SIG-M5 treated with dmso at 0.1 percent for 504 hours (cell line): ENCODE data around the gene HTR1B.

Source experiments
- DNase-seq: peaks from one replicate; lab custom pipeline; 2025; ENCODE audit not compliant: unreplicated experiment; lab: John Stamatoyannopoulos, UW

The HTR1B gene, protein sequence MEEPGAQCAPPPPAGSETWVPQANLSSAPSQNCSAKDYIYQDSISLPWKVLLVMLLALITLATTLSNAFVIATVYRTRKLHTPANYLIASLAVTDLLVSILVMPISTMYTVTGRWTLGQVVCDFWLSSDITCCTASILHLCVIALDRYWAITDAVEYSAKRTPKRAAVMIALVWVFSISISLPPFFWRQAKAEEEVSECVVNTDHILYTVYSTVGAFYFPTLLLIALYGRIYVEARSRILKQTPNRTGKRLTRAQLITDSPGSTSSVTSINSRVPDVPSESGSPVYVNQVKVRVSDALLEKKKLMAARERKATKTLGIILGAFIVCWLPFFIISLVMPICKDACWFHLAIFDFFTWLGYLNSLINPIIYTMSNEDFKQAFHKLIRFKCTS

GRCh38 chr6:77463308-77463860 is at the start of gene HTR1B:
Gene HTR1B (minus strand): TSS chr6:77463491. CDS start chr6:77463403, 88 bp downstream.
- DNase-seq = no peak

DNA sequence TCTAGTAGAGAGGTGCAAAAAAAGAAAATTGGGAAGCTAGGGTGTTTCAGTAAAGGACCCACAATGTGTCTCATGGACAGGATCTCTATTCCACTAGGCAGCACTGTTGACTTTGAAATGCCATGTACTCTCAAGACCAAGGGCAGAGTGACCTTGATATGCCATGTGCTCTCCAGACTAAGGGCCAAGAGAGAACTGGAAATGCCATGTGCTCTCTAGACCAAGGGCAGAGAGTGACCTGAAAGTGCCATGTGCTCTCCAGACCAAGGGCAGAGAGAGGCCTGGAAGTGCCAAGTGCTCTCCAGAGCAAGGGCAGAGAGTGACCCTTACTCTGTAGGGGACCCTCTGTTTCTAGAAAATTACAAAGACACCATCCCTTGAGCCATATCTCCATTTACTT is 49.3 kb upstream of the HTR1B start:
- DNase-seq = no peak

GRCh38 chr6:77511860-77512259 is 48.6 kb upstream of the HTR1B start:
- DNase-seq = no peak

GRCh38 chr6:77502981-77503380 is 39.7 kb upstream of the HTR1B start:
- DNase-seq = no peak

DNA sequence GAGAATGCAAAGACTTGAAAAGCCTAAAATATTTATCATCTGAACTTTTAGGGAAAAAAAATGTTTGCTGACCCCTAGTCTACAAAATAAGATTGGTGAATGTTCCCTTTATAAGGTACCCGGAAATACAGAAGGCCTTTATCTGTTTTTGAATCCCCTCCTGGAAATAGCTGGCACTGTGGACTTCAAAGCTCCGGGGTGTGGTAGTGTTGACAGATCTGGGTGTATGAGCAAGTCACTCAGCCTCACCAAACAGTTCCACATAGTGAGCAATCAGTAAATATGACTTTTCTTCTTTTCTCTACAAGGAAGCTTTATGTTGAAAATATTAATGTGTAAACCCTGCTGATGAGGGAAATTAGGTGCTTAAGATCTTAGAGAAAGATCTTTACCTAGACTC is 29.2 kb upstream of the HTR1B start:
- DNase-seq = no peak

DNA sequence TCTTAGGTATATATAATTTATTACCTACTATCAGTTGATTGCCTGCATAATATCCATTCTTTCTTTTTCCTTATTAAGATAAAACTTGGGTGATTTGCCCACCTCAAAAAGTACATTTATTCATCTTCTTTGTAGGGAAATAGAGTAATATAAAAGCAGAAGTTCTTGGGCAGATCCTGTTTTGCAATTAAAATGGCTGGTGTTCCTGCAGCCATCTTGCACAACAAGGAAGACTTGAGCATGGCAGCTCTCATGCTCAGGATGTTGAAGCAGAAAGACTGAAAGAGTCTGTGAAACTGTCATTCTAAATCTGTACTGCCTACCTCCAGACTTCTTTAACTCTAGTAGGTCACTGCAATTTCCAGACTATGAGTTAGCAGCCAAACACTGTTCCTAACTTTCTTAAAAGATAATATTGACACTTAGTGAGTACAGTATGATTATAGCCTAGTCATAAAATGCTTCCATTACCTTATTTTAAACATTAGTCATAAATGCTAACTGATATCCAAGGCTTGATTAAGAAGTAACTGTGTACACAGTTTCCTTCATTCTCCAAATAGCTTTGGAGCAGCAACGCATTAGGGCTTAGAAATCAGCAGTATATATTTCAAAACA is 24.6 kb upstream of the HTR1B start:
- DNase-seq = no peak

DNA sequence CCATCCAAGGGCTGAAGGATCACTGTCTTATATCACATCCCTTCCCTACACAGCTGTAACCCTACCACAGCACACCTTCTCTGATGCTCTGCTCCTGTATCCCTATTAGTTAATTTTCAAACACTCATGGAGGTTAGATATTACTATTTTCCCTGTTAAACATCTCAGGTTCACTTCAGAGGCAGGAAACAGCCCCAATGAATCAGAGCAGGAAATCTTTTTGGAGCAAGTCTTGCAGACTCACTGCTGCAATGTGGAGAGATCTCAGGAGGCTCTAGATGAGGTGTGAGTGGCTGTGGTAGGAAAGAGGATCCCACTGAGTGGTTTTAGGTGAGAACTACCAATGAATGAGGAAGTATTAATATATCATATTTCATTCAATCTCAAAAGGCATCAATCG is 19.7 kb upstream of the HTR1B start:
- no peak for DNase-seq

GRCh38 chr6:77474973-77475372 is 11.7 kb upstream of the HTR1B start:
- no peak for DNase-seq

DNA sequence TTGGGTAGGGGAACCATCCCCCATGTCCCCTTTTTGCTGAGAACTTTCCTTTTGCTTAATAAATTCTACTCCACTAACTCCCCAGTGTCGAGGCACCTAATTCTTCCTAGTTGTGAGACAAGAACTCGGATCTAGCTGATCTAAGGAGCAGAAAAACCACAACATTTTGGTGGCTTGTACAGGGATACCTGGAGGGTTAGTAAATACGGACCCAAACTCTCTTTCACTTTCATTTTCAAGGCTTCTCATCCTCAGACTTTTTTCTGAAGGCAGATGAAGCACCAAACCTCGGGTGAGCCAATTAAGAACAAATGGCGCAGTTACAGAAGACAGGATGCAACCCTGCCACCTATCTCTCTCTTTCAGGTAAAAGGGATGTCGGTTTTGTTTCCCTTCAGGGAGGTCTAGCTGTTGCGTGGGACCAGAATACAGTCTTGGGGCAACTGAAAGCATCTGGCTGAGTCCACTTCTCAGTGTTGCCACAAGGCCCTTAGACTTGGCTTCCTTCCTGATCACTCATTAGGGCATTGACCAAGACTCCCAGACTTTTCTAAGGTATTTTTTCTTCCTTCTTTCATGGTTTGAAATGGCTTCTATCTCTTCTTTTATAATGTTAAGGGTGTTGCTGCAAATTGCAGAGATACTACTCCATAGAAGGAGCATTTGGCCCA is 11.1 kb upstream of the HTR1B start:
- no peak for DNase-seq

DNA sequence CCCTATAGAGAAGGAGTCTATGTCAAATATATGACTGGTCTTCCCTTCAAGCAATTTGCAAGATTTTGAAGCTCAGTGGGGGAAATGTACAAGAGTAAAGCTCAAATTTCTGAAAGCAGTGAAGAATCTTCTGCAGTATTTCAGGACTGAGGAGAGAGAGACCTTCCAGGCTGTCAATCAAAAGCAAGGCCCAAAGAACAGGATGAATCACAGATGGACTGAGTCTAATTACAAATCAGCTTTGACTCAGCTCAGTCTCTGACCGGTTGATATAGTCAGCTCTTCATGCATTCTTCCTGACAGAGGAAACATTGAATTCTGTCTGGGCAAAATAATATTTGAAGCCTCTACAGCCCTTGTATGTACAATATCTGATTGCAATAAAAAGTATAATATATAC is 7.7 kb upstream of the HTR1B start:
- DNase-seq = no peak

DNA sequence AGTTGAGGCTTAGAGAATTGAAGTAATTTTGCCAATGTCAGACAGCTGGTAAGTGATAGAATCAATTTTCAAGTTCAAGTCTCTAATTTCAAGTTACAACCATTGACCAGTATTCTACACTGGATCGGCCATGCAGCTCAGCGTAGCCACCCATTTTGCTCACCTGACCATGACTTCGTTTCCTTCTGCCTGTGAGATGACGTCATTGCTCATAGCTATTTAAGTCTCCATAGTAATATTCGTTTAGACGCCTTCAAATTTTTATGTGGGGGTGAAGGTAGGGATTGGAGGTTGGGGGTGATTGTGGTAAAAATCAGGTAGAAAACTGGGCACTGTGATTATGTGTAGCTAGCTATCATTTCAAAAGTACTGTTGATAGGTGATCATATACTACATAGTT is 5.6 kb upstream of the HTR1B start:
- DNase-seq = no peak

DNA sequence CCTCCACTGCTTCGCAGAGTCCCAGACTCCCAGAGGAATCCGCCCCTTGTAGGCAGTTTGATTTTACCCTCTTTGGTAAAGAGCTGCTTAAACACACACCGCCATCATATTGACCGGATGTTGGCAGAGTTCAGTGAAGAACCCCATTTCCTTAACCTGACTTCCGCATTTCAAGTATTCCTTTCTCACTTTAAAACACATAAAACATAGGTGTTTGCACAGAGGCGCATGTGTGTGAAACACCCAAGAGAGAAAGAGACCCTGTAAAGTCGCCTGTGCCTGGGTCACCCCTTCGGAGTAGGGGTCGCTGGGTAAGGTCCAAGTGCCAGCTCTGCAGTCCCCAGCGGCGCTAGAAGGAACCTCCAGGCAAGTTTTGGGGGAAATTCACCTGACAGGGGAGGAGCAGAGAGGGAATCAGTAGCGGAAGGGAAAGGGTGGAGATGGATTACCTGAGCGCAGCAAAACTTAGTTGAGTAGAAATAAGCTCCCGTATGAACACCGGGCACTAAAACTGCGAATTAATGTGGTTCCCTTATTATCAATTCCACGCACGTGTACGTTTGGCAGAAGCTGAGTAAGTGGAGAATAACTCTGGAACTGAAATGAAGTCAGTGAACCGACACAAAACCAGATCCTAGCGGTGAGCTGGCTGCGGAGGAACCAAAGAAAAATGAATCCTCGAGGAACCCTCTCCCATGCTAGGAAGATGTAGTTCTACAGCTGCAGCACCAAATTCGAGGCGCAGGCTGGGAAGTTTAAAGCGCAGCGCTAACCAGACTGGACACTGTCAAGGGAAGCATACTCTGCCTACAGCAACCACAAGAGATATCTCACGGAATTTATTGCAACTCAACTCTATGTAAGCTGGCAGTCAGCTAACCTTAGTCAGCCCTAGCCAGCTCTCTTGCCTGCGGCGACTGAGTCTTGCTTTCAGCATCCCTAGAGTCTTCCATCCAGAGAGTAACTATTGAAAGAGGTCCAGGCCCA is 3.5 kb upstream of the HTR1B start:
- DNase-seq = no peak

GRCh38 chr6:77466055-77466450 is 2.8 kb upstream of the HTR1B start:
- no peak for DNase-seq

- no peak for DNase-seq
Measured at GRCh38 chr6:77464495-77464867, 1.2 kb upstream of the HTR1B start.

DNA sequence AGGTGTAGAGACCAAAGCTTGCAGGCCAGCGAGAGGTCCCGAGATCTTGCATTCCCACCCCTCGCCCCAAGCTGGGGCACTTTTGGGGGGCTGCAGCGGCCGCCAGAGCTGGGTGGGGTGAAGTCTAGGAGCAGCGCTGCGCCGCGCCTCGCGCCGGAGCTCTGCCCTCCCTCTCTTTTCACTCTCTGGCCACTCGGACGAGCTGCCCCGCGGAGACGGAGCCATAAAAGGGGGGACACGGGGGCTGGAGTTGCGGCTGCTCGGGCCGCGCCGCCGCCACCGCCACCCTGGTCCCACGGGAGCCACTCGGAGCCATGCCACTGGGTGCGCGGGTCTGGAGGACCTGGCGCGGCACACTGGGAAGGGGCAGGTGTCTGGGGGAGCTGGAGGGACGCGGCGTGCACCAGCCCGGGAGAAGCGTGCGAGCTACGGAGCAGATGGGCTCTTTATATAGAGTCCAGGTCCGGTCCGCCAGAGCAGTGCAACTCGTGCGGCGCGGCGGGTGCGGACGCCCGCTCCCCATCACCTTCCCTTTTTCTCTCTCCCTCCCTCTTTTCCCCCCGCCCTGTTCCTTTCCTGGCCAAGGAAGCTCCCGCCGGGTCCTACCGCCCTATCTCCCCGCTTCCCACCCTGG is 687 bp upstream of the HTR1B start:
- DNase-seq = no peak

DNA sequence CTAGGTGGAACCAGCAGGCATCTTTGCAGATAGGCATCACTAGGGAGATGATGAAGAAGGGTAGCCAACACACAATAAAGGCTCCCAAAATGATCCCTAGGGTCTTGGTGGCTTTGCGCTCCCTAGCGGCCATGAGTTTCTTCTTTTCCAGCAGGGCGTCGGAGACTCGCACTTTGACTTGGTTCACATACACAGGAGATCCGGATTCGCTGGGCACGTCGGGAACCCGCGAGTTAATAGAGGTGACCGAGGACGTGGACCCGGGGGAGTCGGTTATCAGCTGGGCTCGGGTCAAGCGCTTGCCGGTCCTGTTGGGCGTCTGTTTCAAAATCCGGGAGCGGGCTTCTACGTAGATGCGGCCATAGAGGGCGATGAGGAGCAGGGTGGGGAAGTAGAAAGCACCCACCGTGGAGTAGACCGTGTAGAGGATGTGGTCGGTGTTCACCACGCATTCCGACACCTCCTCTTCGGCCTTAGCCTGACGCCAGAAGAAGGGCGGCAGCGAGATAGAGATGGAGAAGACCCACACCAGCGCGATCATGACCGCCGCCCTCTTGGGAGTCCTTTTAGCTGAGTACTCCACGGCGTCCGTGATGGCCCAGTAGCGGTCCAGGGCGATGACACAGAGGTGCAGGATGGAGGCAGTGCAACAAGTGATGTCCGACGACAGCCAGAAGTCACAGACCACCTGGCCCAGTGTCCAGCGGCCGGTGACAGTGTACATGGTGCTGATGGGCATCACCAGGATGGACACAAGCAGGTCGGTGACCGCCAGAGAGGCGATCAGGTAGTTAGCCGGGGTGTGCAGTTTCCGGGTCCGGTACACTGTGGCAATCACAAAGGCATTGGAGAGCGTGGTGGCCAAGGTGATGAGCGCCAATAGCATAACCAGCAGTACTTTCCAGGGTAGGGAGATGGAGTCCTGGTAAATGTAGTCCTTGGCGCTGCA is 658 bp downstream of the HTR1B start:
- DNase-seq = no peak

- no peak for DNase-seq
Measured at GRCh38 chr6:77461796-77462195, 1.5 kb downstream of the HTR1B start.

GRCh38 chr6:77458421-77458820 is 4.9 kb downstream of the HTR1B start:
- DNase-seq = no peak

DNA sequence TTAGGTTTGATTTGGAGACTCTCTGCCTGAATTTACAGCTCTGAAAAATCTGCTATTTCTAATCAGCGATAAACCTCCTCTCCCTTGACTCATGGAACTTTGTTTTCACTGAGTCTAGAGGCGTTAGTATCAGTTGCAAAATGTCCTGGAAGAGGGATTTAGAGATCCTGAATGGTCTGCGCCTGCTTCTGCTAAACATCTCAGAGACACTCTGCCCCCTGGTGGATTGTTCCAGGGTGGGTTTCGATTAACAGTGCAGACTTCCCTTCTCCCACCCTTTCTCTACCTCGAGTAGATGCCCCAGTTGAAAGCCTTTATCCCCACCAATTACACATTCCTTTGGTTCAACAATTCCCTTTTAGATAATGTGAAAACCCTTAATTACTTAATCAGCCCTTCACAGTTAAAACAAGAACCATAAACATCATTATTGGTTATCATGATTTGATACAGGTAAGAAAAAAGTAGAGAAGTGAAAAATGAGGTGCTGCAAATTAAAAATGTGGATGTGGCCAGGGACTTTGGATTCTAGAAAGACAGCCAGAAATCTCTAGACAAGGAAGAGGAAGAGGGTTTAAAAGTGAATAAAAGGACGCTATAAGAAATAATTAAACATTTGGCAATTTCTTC is 5.5 kb downstream of the HTR1B start:
- peak; percentile 39 for DNase-seq
